AG10803 (cell line): ENCODE measurements around the gene SLC25A21.
"Not testable (repeated sequence)": the region's sequence is repeated elsewhere in the genome, so short reads cannot be mapped to it uniquely, and the experiment has no call there.

ENCODE experiments used
- DNase-seq: peaks from one replicate; pipeline ENCODE4 v3.0.0; 2010; ENCODE audit warnings: low read depth
- H3K4me3 ChIP-seq: 2 replicates; pipeline ENCODE4 v1.5.1; 2011; ENCODE audit warnings: mild to moderate bottlenecking, low read length, control low read depth
- CTCF ChIP-seq: conservative IDR thresholded peaks from 2 replicates; pipeline ENCODE4 v1.5.1; 2011; ENCODE audit warnings: mild to moderate bottlenecking, low read length, control low read depth, inconsistent platforms

Gene SLC25A21

GRCh38 chr14:36986407-36986806 lies 186.0 kb downstream of the SLC25A21 start:
- no peak for DNase-seq
- no peak overlapping the region for H3K4me3 ChIP-seq
- no peak for TF ChIP-seq CTCF

GRCh38 chr14:36981832-36982529 lies 190.4 kb downstream of the SLC25A21 start:
- TF ChIP-seq CTCF = no peak
- DNase-seq = peak; percentile 55
- no peak overlapping the region for H3K4me3 ChIP-seq

- H3K4me3 ChIP-seq = not testable (repeated sequence)
Measured at GRCh38 chr14:36980413-36980812, 192.0 kb downstream of the SLC25A21 start.

GRCh38 chr14:36979863-36980262 lies 192.5 kb downstream of the SLC25A21 start:
- no peak for TF ChIP-seq CTCF
- no peak for DNase-seq
- no peak overlapping the region for H3K4me3 ChIP-seq

More at GRCh38 chr14:36980413-36980812, 192.0 kb downstream of the SLC25A21 start:
- DNase-seq = not testable (repeated sequence)

- DNase-seq = peak; percentile 53
- no peak for TF ChIP-seq CTCF
- H3K4me3 ChIP-seq = no peak overlapping the region
Measured at GRCh38 chr14:36976571-36977023, 195.8 kb downstream of the SLC25A21 start.

GRCh38 chr14:36975834-36976233 lies 196.6 kb downstream of the SLC25A21 start:
- no peak overlapping the region for H3K4me3 ChIP-seq
- no peak for TF ChIP-seq CTCF
- no peak for DNase-seq

GRCh38 chr14:36974985-36975384 lies 197.4 kb downstream of the SLC25A21 start:
- no peak for TF ChIP-seq CTCF
- H3K4me3 ChIP-seq = no peak overlapping the region
- DNase-seq = no peak
